Osteoblast (primary cell): Measurements from ENCODE around the gene PRX. TPM values are rescaled to one million over a fixed set of nuclear protein-coding genes. Genes with fewer than 3 reads are reported as not detected.

Experiments
- DNase-seq: peaks from one replicate; pipeline ENCODE4 v3.0.0; 2011; ENCODE audit warnings: low spot score, mixed read lengths; ENCODE audit not compliant: insufficient read length; ENCODE audit errors: missing footprints
- H2AFZ ChIP-seq: 2 replicates; pipeline ENCODE4 v1.6.0; 2011; ENCODE audit warnings: mild to moderate bottlenecking, low read length
- H3K27ac ChIP-seq: 2 replicates; pipeline ENCODE4 v1.5.1; 2011; ENCODE audit warnings: mild to moderate bottlenecking, low read depth, low read length, moderate library complexity
- H3K27me3 ChIP-seq: 2 replicates; pipeline ENCODE4 v1.6.0; 2012; ENCODE audit warnings: mild to moderate bottlenecking, control low read depth, inconsistent platforms, low read length, moderate library complexity; ENCODE audit not compliant: insufficient read depth
- H3K36me3 ChIP-seq: 2 replicates; pipeline ENCODE4 v1.5.1; 2011; ENCODE audit warnings: mild to moderate bottlenecking, low read length, control low read depth, moderate library complexity; ENCODE audit not compliant: insufficient read depth
- H3K4me1 ChIP-seq: 2 replicates; pipeline ENCODE4 v1.5.1; 2011; ENCODE audit warnings: mild to moderate bottlenecking, low read length, control low read depth, moderate library complexity; ENCODE audit not compliant: insufficient read depth
- H3K4me2 ChIP-seq: 2 replicates; pipeline ENCODE4 v1.6.0; 2011; ENCODE audit warnings: mild to moderate bottlenecking, low read length; ENCODE audit not compliant: insufficient read depth
- H3K4me3 ChIP-seq: fragments of 200-600 bp; sonication (generic); 3 replicates; pipeline ENCODE4 v1.5.1; 2012; ENCODE audit warnings: mild to moderate bottlenecking, low read length, inconsistent platforms; ENCODE audit not compliant: insufficient read depth
- H3K79me2 ChIP-seq: 2 replicates; pipeline ENCODE4 v1.6.0; 2012; ENCODE audit warnings: mild to moderate bottlenecking, low read length, control low read depth, inconsistent platforms; ENCODE audit not compliant: insufficient read depth
- H3K9me3 ChIP-seq: 2 replicates; pipeline ENCODE4 v1.5.1; 2011; ENCODE audit warnings: low read depth, low read length, control low read depth
- H4K20me1 ChIP-seq: 2 replicates; pipeline ENCODE4 v1.6.0; 2012; ENCODE audit warnings: mild to moderate bottlenecking, low read length, control low read depth; ENCODE audit not compliant: insufficient read depth
- CTCF ChIP-seq: IDR thresholded peaks from 2 replicates; pipeline ENCODE4 v1.5.1; 2011; ENCODE audit warnings: mild to moderate bottlenecking, low read depth, low read length, moderate library complexity; ENCODE audit errors: extremely low read depth
- total RNA-seq: library from RNA; depleted of rRNA; stranded (reverse); fragments of >200 nt; gene quantifications from 2 replicates; pipeline ENCODE4 v1.2.3, GENCODE V29; 2012

The PRX gene
- total RNA-seq, 1 donor: 3.3 TPM

DNA sequence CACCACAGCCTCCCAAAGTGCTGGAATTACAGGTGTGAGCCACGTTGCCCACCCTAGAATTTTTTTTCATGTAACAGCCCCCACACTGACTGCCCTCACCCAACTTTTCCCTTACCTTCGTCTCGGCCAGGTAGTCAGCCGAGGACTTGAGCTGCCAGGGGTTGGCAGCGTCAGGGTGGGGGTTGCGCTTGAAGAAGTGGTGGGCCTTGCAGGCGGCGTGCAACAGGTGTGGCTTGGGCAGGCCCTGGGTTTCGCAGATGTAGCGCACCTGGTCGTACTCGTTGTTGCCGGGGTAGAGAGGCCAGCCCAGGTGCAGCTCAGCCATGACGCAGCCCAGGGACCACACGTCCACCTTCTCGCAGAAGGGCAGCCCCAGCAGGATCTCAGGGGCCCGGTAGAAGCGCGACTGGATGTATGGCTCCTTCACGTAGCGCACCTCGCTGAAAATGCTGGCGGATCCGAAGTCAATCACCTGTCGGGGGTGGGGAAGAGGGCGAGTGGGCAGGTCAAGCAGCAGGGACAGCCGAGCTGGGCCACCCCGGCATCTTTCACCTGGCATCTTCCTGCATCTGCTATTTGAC lies 29.4 kb downstream of the PRX start:
- Histone ChIP-seq H3K4me2 (no peak overlapping the region), H3K27me3 (no peaks in the 10 kb centered on the region), H3K4me3 (no peak overlapping the region), H3K36me3 (no peaks in the 10 kb centered on the region), H4K20me1 (no peaks in the 10 kb centered on the region), H3K4me1 (no peaks in the 10 kb centered on the region), H3K9me3 (no peaks in the 10 kb centered on the region), H3K79me2 (no peaks in the 10 kb centered on the region), H2AFZ (no peak overlapping the region), H3K27ac (no peak overlapping the region)
- DNase-seq: peak; percentile 55
- no peak for TF ChIP-seq CTCF

DNA sequence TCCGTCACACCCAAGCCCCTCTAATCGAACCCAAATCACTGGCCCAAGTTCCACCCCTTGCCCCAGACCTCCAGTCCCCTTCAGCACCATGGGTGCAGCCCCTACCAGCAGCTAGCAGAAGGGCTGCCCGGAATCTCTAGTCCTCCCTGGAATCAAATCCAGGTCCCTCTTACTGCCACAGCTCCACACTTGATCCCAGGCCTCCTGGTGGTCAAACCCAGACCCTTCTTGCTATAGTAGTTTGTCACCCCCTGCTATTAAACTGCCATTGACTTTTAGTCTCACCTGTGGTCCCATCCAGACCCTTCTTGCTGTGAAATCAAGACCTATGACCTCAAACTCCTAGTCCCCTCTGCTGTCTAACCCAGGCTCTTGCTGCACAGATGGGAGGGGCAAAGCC lies 31.9 kb downstream of the PRX start:
- H4K20me1 ChIP-seq: no peaks in the 10 kb centered on the region
- no peak overlapping the region for H3K4me2 ChIP-seq
- H3K9me3 ChIP-seq: no peaks in the 10 kb centered on the region
- H3K27me3 ChIP-seq: no peaks in the 10 kb centered on the region
- no peak for TF ChIP-seq CTCF
- no peaks in the 10 kb centered on the region for H3K79me2 ChIP-seq
- peak; percentile 75 for DNase-seq
- H3K4me1 ChIP-seq: no peaks in the 10 kb centered on the region
- H3K36me3 ChIP-seq: no peaks in the 10 kb centered on the region
- no peak overlapping the region for H3K27ac ChIP-seq
- no peak overlapping the region for H2AFZ ChIP-seq
- H3K4me3 ChIP-seq: no peak overlapping the region

DNA sequence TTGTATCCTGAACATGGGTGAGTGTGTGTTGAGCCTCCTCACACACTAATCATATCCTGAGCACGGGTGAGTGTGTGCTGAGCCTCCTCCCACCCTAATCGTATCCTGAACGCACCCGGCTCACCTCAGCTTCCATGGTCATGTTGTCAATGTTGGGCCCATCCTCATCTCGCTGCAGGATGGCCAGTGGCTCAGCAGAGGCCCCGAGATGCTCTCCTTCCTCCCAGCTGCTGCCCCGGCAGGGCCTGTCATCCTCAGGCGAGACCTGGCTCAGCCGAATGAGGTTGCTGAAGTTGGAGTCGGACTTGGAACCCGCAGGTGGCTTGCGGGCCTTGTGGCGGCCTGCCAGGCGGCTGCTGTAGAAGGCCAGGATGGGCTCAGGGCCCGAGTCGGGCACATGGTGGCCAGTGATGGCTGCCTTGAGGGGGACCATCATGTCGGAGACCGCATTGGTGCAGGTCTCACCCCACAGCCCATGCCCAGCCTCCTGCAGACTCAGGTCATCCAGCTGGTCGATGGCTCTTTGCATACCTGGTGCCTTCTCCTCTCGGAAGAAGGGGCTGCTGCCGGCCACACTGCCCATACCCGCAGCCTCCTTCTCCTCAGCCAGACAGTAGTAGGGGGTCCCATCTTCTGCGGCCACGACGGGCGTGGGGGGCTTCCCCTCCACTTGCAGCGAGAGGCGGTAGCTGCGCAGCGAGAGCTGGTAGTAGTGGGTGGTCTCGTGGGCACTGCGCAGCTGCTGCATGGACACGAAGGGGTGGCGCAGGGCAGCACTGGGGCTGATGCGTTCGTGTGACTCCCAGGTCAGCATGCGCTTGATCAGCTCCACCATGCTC lies 32.8 kb downstream of the PRX start:
- H3K4me3 ChIP-seq: no peak overlapping the region
- no peaks in the 10 kb centered on the region for H3K9me3 ChIP-seq
- H3K36me3 ChIP-seq: no peaks in the 10 kb centered on the region
- no peaks in the 10 kb centered on the region for H3K4me1 ChIP-seq
- no peaks in the 10 kb centered on the region for H3K27me3 ChIP-seq
- no peaks in the 10 kb centered on the region for H4K20me1 ChIP-seq
- H3K27ac ChIP-seq: no peak overlapping the region
- peak; percentile 52 for DNase-seq
- H3K79me2 ChIP-seq: no peaks in the 10 kb centered on the region
- TF ChIP-seq CTCF: no peak
- H2AFZ ChIP-seq: no peak overlapping the region
- H3K4me2 ChIP-seq: no peak overlapping the region

DNA sequence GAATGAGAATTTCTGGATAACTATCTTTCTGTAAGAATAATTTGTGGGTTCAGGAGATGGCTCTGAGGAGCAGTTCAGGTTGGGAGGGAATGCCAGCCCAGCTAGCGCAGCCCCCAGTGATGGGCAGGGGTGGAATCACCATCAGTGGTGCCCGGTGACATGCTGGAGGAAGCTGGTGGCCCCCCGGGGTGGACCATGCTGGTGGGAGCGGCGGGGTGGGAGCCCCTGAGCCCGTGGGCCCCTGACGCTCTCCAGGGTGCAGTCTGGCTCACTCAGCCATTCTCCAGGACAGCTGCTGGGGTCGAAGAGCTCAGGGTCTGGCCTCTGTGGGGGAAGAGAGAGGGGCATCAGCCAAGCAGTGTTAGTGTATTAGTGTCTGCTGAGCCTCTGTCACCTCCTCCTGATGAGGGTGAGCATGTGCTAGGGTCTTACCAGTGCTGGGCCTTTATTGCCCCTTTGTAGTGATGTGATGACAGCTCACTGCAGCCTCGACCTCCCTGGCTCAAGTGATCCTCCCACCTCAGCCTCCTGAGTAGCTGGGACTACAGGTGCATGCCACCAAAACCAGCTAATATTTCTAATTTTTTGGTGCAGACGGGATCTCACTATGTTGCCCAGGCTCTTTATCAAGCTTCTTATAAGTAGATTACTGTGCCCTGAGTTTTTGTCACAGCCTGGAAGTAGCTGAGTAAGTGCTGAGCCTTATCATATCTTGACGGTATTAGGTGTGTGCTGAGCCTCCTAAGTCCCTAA lies 33.6 kb downstream of the PRX start:
- Histone ChIP-seq H3K4me2 (no peak overlapping the region), H3K27me3 (no peaks in the 10 kb centered on the region), H3K79me2 (no peaks in the 10 kb centered on the region), H3K4me1 (no peaks in the 10 kb centered on the region), H3K4me3 (no peak overlapping the region), H3K27ac (no peak overlapping the region), H4K20me1 (no peaks in the 10 kb centered on the region), H2AFZ (no peak overlapping the region), H3K9me3 (no peaks in the 10 kb centered on the region), H3K36me3 (peaks cover under 1% of the 10 kb centered on the region)
- DNase-seq: peak; percentile 65
- no peak for TF ChIP-seq CTCF
